Measurements from ENCODE around the gene PLCB4. TPM values are rescaled to one million over a fixed set of nuclear protein-coding genes. Genes with fewer than 3 reads are reported as not detected.
A peak's percentile ranks its signal among the peaks of the same experiment; 100 is the strongest.

The PLCB4 gene
- total and polyA plus RNA-seq, 4 donors: 17.1 to 32.5 (median 21.2) TPM

DNA sequence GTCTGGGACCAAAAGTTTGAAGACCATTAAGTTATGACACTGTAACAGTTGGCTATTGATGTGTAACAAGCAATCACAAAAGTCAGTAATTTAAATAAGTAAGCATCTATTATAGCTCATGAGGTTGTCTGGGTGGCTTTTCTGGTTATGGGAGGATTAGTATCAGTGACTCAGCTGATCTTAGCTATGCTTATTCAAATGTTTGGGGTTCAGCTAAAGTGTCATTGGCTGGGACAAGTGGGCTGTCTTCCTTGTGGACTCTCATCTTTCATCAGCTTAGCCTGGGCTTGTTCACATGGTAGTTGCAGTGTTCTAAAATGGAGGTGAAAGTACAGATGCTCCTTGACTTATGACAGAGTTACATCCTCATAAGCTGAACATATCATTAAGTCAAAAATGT lies 370.9 kb downstream of the PLCB4 start:
- Histone ChIP-seq H3K4me3 (ENCODE audit: low read depth, low read length) (no peak overlapping the region), H3K9me3 (ENCODE audit: control insufficient read depth, insufficient read depth, low read length) (no peaks in the 10 kb centered on the region), H3K27me3 (ENCODE audit: control insufficient read depth, insufficient read depth, low read length) (no peaks in the 10 kb centered on the region), H3K27ac (ENCODE audit: low read depth, low read length) (no peak overlapping the region), H3K36me3 (ENCODE audit: control insufficient read depth, insufficient read depth, low read length) (peaks cover 9% of the 10 kb centered on the region), H3K4me1 (ENCODE audit: control insufficient read depth, insufficient read depth, low read length) (no peaks in the 10 kb centered on the region)
- DNase-seq (ENCODE audit: low read depth in 4 of 6, low spot score in 6 of 6): no peak

DNA sequence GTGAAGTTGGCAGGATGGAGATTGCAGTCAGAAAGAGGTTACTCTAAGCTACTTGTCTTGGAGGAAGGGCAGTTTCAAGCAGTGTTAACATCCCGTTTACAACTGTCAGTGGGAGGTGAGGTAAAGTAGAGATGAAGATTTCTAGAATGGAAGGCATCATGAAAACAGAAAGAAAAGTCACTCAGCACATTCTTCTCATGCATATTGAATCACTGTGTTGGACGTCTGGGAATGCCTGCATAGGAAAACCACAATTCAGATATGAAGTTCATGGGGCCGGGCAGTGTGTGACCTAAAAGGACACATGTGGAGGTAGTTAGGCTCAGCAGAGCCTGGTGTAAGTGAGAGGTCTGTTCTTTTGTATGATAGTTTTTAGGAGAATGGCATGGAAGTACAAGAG lies 372.0 kb downstream of the PLCB4 start:
- Histone ChIP-seq H3K4me3 (ENCODE audit: low read depth, low read length) (no peak overlapping the region), H3K27me3 (ENCODE audit: control insufficient read depth, insufficient read depth, low read length) (no peaks in the 10 kb centered on the region), H3K27ac (ENCODE audit: low read depth, low read length) (no peak overlapping the region), H3K36me3 (ENCODE audit: control insufficient read depth, insufficient read depth, low read length) (peaks cover 9% of the 10 kb centered on the region), H3K4me1 (ENCODE audit: control insufficient read depth, insufficient read depth, low read length) (no peaks in the 10 kb centered on the region), H3K9me3 (ENCODE audit: control insufficient read depth, insufficient read depth, low read length) (no peaks in the 10 kb centered on the region)
- DNase-seq (ENCODE audit: low read depth in 4 of 6, low spot score in 6 of 6): no peak
- WGBS (ENCODE audit: insufficient coverage): 64% methylated on average over 3 of the region's 3 CpGs

DNA sequence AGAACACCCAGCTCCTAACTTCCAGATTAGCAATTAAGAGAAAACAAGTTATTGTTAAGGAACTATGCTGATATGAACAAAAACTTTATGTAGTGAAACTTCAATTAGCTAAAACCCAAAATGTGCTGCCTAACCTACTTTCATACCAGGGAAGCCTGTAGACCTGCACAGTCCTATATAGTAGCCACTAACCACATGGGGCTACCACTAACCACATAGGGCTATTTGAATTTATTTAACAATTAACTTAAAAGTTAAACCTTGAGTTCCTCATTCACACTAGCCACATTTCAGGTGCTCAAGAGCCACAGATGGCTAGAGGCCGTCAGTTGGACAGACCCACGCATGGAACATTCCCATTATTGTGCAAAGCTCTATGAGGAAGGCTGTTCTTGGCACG lies 373.1 kb downstream of the PLCB4 start:
- no peak for DNase-seq (ENCODE audit: low read depth in 4 of 6, low spot score in 6 of 6)
- no peaks in the 10 kb centered on the region for H3K9me3 ChIP-seq (ENCODE audit: control insufficient read depth, insufficient read depth, low read length)
- H3K4me1 ChIP-seq (ENCODE audit: control insufficient read depth, insufficient read depth, low read length): no peaks in the 10 kb centered on the region
- WGBS (ENCODE audit: insufficient coverage): 67% methylated on average over 1 of the region's 3 CpGs
- no peaks in the 10 kb centered on the region for H3K27me3 ChIP-seq (ENCODE audit: control insufficient read depth, insufficient read depth, low read length)
- no peak overlapping the region for H3K27ac ChIP-seq (ENCODE audit: low read depth, low read length)
- no peak overlapping the region for H3K4me3 ChIP-seq (ENCODE audit: low read depth, low read length)
- peaks cover 5% of the 10 kb centered on the region for H3K36me3 ChIP-seq (ENCODE audit: control insufficient read depth, insufficient read depth, low read length)

DNA sequence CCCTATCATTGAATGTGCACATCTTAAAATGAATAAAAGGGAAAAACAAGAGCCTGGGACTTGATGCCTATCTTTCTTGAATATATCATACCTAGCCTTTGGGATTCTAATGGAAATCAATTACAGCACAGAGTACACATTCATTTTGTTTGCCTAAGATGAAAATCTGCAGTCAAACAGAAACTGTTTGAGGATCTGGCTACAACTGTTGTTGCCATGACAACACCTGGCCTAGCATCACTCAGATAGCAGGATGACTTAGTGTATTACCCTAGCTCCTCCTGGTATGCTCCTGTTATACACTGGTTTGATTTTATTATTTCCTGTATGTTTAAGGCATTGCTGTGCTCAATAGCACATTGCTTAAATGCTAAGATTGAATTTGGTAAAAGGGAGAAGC lies 374.0 kb downstream of the PLCB4 start:
- DNase-seq (ENCODE audit: low read depth in 4 of 6, low spot score in 6 of 6): peak in 4 of 6 donors; percentile 22 to 88 (median 50)
- H3K4me3 ChIP-seq (ENCODE audit: low read depth, low read length): no peak overlapping the region
- H3K27me3 ChIP-seq (ENCODE audit: control insufficient read depth, insufficient read depth, low read length): no peaks in the 10 kb centered on the region
- no peak overlapping the region for H3K27ac ChIP-seq (ENCODE audit: low read depth, low read length)
- no peaks in the 10 kb centered on the region for H3K9me3 ChIP-seq (ENCODE audit: control insufficient read depth, insufficient read depth, low read length)
- no peaks in the 10 kb centered on the region for H3K4me1 ChIP-seq (ENCODE audit: control insufficient read depth, insufficient read depth, low read length)
- peaks cover 5% of the 10 kb centered on the region for H3K36me3 ChIP-seq (ENCODE audit: control insufficient read depth, insufficient read depth, low read length)

DNA sequence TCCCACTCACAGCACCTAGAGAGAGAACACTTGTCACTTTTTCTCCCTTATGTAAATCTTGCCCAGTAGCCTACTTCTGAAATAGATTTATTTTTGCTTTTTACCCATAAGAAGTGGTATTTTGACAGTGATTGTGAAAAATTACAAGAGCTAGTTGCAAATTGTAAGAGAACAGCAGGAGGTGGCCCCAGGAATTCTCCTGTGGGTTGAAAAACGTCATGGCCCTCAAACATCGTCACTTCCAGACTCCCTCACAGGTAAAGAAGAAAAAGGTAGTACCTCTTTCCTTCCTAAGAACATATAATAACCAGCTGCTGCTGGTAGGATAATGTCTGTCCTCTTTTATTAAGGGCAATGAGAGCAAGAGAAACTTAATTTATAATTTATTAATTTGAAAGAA lies 376.0 kb downstream of the PLCB4 start:
- Histone ChIP-seq H3K27me3 (ENCODE audit: control insufficient read depth, insufficient read depth, low read length) (no peaks in the 10 kb centered on the region), H3K9me3 (ENCODE audit: control insufficient read depth, insufficient read depth, low read length) (no peaks in the 10 kb centered on the region), H3K36me3 (ENCODE audit: control insufficient read depth, insufficient read depth, low read length) (no peaks in the 10 kb centered on the region), H3K4me1 (ENCODE audit: control insufficient read depth, insufficient read depth, low read length) (no peaks in the 10 kb centered on the region), H3K4me3 (ENCODE audit: low read depth, low read length) (no peak overlapping the region), H3K27ac (ENCODE audit: low read depth, low read length) (no peak overlapping the region)
- WGBS (ENCODE audit: insufficient coverage): no CpG with 5 or more reads among the region's 2 CpGs
- no peak for DNase-seq (ENCODE audit: low read depth in 4 of 6, low spot score in 6 of 6)

DNA sequence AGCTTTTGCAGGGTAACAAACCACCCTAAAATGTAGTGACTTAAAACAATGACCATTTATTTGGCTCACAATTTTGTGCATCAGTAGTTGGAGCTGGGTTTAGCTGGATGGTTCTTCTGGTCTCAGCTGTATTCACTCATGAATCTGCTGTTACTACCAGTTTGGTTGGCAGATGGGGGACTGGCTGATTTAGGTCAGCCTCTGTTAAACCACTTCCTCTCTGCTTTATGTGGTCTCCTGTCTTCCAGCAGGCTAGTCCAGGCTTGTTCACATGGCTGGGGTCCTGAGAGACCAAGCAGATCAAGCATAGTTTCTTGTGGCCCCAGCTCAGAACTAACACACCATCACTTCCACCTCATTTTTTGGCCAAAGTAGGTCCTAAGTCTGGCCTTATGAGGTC lies 378.3 kb downstream of the PLCB4 start:
- Histone ChIP-seq H3K9me3 (ENCODE audit: control insufficient read depth, insufficient read depth, low read length) (no peaks in the 10 kb centered on the region), H3K4me3 (ENCODE audit: low read depth, low read length) (no peak overlapping the region), H3K4me1 (ENCODE audit: control insufficient read depth, insufficient read depth, low read length) (no peaks in the 10 kb centered on the region), H3K27ac (ENCODE audit: low read depth, low read length) (no peak overlapping the region), H3K27me3 (ENCODE audit: control insufficient read depth, insufficient read depth, low read length) (no peaks in the 10 kb centered on the region), H3K36me3 (ENCODE audit: control insufficient read depth, insufficient read depth, low read length) (no peaks in the 10 kb centered on the region)
- no peak for DNase-seq (ENCODE audit: low read depth in 4 of 6, low spot score in 6 of 6)

DNA sequence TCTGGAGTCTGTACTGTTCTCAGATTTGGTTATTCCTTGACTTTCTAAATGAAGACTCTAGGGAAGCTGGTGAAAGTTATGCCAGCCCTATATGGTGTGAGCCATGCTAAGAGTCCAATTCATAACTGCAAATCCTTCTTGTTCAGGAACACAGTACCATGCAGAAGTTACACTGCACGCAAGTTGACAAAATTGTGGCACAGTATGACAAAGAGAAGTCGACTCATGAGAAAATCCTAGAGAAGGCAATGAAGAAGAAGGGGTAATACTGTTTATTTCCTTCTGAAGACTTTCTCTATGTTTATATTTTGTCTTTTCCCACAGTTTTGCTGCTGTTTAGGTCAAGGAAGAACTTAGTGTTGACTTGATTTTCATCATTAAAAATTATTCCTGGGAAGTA lies 384.3 kb downstream of the PLCB4 start:
- H3K4me1 ChIP-seq (ENCODE audit: control insufficient read depth, insufficient read depth, low read length): no peaks in the 10 kb centered on the region
- no peaks in the 10 kb centered on the region for H3K9me3 ChIP-seq (ENCODE audit: control insufficient read depth, insufficient read depth, low read length)
- DNase-seq (ENCODE audit: low read depth in 4 of 6, low spot score in 6 of 6): no peak
- H3K4me3 ChIP-seq (ENCODE audit: low read depth, low read length): no peak overlapping the region
- no peak overlapping the region for H3K27ac ChIP-seq (ENCODE audit: low read depth, low read length)
- no peaks in the 10 kb centered on the region for H3K27me3 ChIP-seq (ENCODE audit: control insufficient read depth, insufficient read depth, low read length)
- WGBS (ENCODE audit: insufficient coverage): no CpG with 5 or more reads among the region's 2 CpGs
- no peaks in the 10 kb centered on the region for H3K36me3 ChIP-seq (ENCODE audit: control insufficient read depth, insufficient read depth, low read length)

DNA sequence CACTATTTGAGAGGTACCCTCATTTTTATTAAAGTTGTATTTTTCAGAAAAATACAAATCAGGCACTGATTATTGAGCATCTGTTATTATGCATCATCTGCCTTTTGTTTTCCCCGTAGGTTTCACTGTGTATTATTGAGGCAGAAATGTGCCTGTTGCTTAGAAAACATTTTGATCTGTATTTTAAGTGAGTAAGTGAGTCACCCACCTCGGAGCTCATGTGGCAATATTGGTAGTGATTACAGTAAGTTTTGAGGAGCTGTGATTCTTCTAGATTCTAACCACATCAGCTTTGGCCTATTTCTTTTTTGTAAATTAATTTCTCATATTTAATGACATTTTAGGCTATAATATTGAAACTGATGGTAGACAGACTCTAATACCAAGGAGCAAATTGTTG lies 385.9 kb downstream of the PLCB4 start:
- no peaks in the 10 kb centered on the region for H3K36me3 ChIP-seq (ENCODE audit: control insufficient read depth, insufficient read depth, low read length)
- no peaks in the 10 kb centered on the region for H3K9me3 ChIP-seq (ENCODE audit: control insufficient read depth, insufficient read depth, low read length)

DNA sequence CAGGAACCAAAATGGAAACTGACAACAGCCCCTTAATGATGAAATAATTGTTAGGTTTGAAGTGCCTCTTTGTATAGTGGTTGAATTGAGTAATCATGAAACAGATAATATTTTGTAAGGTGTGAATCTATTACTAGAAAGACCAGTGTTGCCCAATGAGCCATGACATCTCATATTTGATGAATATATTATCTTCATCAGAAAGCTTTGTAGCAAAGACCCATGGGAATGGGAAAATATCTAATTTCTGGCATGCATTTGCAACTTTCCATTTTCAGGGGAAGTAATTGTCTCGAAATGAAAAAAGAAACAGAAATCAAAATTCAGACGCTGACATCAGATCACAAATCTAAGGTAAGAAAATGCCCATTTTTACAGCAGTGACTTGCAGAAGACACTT lies 388.2 kb downstream of the PLCB4 start:
- no peaks in the 10 kb centered on the region for H3K9me3 ChIP-seq (ENCODE audit: control insufficient read depth, insufficient read depth, low read length)
- no peaks in the 10 kb centered on the region for H3K27me3 ChIP-seq (ENCODE audit: control insufficient read depth, insufficient read depth, low read length)
- WGBS (ENCODE audit: insufficient coverage): 92% methylated on average over 2 of the region's 2 CpGs
- H3K27ac ChIP-seq (ENCODE audit: low read depth, low read length): no peak overlapping the region
- no peak overlapping the region for H3K4me3 ChIP-seq (ENCODE audit: low read depth, low read length)
- DNase-seq (ENCODE audit: low read depth in 4 of 6, low spot score in 6 of 6): no peak
- no peaks in the 10 kb centered on the region for H3K4me1 ChIP-seq (ENCODE audit: control insufficient read depth, insufficient read depth, low read length)
- H3K36me3 ChIP-seq (ENCODE audit: control insufficient read depth, insufficient read depth, low read length): peaks cover 4% of the 10 kb centered on the region

More for the DNA sequence above, 385.9 kb downstream of the PLCB4 start:
- Histone ChIP-seq H3K4me1 (ENCODE audit: control insufficient read depth, insufficient read depth, low read length) (no peaks in the 10 kb centered on the region), H3K27ac (ENCODE audit: low read depth, low read length) (no peak overlapping the region), H3K27me3 (ENCODE audit: control insufficient read depth, insufficient read depth, low read length) (no peaks in the 10 kb centered on the region), H3K4me3 (ENCODE audit: low read depth, low read length) (no peak overlapping the region)
- no peak for DNase-seq (ENCODE audit: low read depth in 4 of 6, low spot score in 6 of 6)
- WGBS (ENCODE audit: insufficient coverage): 100% methylated on average over 1 of the region's 2 CpGs

DNA sequence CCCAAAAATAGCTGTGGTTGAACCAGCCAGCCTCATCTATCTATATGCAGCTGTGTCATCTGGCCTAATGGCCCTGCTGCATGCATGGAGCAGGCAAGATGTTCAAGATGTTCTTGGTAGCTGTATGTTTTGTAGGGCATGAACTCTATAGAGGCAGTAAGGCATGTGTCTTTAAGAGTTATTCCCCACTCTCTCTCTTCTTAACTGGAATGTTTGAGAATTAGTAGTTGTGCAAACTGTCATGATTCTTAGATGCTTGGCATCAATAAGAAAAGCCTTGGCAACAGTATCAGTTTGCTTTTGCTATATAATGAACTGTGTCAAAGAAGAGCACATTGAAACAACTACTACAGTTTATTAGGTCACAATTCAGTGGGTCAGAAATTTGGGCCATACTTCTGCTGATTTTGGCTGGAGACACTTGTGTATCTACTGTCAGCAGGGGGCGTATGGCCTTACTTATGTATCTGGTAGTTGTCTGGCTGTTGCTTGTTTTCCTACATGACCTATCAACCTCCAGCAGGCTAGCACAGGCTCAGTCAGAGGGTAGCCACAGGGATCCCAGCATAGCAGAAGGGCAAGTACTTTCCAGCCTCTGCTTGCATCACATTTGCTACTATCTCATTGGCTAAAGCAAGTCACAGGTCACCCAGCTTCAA lies 389.4 kb downstream of the PLCB4 start:
- DNase-seq (ENCODE audit: low read depth in 4 of 6, low spot score in 6 of 6): no peak
- no CpG with 5 or more reads among the region's 1 CpG for WGBS (ENCODE audit: insufficient coverage)
- no peak overlapping the region for H3K27ac ChIP-seq (ENCODE audit: low read depth, low read length)

More for the DNA sequence above, 389.4 kb downstream of the PLCB4 start:
- H3K27me3 ChIP-seq (ENCODE audit: control insufficient read depth, insufficient read depth, low read length): no peaks in the 10 kb centered on the region
- peaks cover 4% of the 10 kb centered on the region for H3K36me3 ChIP-seq (ENCODE audit: control insufficient read depth, insufficient read depth, low read length)
- H3K4me1 ChIP-seq (ENCODE audit: control insufficient read depth, insufficient read depth, low read length): no peaks in the 10 kb centered on the region
- H3K9me3 ChIP-seq (ENCODE audit: control insufficient read depth, insufficient read depth, low read length): no peaks in the 10 kb centered on the region
- no peak overlapping the region for H3K4me3 ChIP-seq (ENCODE audit: low read depth, low read length)

Data from spinal cord (tissue), 10 donors.